OCI-LY7 (cell line): ENCODE measurements around the gene AATK.

Experiments
- CTCF ChIP-seq: fragments of 200-600 bp; sonication (generic); conservative IDR thresholded peaks from 2 replicates; pipeline ENCODE4 v1.5.1; 2014; ENCODE audit warnings: mild to moderate bottlenecking, antibody characterized with exemption, low read length, moderate library complexity, mixed read lengths
- EZH2phosphoT487 ChIP-seq: fragments of 200-600 bp; sonication (generic); IDR thresholded peaks from 2 replicates; pipeline ENCODE4 v1.6.1; 2018; ENCODE audit warnings: low read depth, borderline replicate concordance, mild to moderate bottlenecking, mixed run types, antibody characterized with exemption, low read length, moderate library complexity, mixed read lengths

- no peak for TF ChIP-seq CTCF
- TF ChIP-seq EZH2phosphoT487, result no peak
These were observed 97.4 kb downstream of the AATK start for GRCh38 chr17:81068411-81069134.
